Activated naive CD4-positive, alpha-beta T cell treated with anti-CD3 and anti-CD28 coated beads, Interleukin-2, amount 10 ng/mL, durations not matched to agents 7 days and 5 days (primary cell): ENCODE measurements around the gene TMC7.
"Not testable (repeated sequence)": the region's sequence is repeated elsewhere in the genome, so short reads cannot be mapped to it uniquely, and the experiment has no call there.

Experiments
- CTCF ChIA-PET: fragments of 350-600 bp; sonication (Branson Sonifier 250); formaldehyde crosslinking; loops from one replicate; lab custom pipeline; 2021; ENCODE audit warnings: antibody characterized with exemption; lab: Charles Lee
- DNase-seq: peaks from one replicate; pipeline ENCODE4 v3.0.0-alpha.2; 2020
- H3K27ac Mint-ChIP-seq: one replicate; pipeline ENCODE4 v1.8.0; 2021; ENCODE audit warnings: mild to moderate bottlenecking, moderate library complexity, mixed read lengths
- H3K27me3 Mint-ChIP-seq: one replicate; pipeline ENCODE4 v1.8.0; 2021; ENCODE audit warnings: mild to moderate bottlenecking, mixed read lengths
- H3K36me3 Mint-ChIP-seq: one replicate; pipeline ENCODE4 v1.8.0; 2021; ENCODE audit warnings: mixed read lengths
- H3K4me1 Mint-ChIP-seq: one replicate; pipeline ENCODE4 v1.8.0; 2021; ENCODE audit warnings: mixed read lengths
- H3K4me3 Mint-ChIP-seq: one replicate; pipeline ENCODE4 v1.8.0; 2021; ENCODE audit warnings: mild to moderate bottlenecking, moderate library complexity, mixed read lengths
- H3K9me3 Mint-ChIP-seq: one replicate; pipeline ENCODE4 v1.8.0; 2021; ENCODE audit warnings: mixed read lengths

Gene TMC7

DNA sequence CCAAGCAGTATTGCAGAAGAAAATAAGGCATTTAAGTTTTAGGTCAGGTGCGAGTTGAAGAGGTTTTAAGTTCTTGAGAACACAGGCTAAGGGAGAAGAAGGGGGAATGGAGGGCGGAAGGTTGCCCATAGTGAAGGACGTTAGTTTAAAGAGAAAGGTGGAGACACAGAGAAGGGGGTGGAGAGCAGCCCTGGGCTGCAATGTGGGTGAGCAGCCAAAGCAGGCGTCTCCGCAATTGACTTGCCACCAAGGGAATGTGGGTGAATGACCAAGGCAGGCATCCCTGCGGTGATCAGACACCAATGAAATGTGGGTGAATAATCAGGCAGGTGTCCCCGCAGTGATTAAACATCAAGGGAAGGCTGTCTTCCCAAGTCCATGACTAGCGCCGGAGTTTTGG, 12.8 kb downstream of the TMC7 start:
- CTCF ChIA-PET, H3K27ac Mint-ChIP-seq, H3K9me3 Mint-ChIP-seq, H3K4me1 Mint-ChIP-seq, H3K36me3 Mint-ChIP-seq, H3K4me3 Mint-ChIP-seq, DNase-seq, H3K27me3 Mint-ChIP-seq: not testable (repeated sequence)

DNA sequence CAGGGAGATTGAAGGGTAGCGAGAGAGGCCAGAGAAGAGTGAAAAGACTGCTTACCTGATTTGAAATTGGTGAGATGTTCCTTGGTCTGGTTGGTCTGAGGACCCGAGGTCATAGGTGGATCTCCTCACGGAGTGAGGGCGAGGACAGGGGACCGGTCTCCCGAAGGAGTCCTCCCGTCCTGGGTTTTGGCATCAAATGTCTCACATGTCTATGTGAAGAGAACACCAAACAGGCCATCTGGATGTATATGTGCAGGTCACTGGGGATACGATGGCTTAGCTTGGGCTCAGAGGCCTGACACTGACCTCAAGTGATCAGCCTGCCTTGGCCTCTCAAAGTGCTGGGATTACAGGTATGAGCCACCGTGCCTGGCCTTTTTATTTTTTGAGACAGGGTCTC, 13.3 kb downstream of the TMC7 start:
- H3K27ac Mint-ChIP-seq, H3K4me3 Mint-ChIP-seq, DNase-seq, H3K27me3 Mint-ChIP-seq, CTCF ChIA-PET, H3K4me1 Mint-ChIP-seq, H3K36me3 Mint-ChIP-seq, H3K9me3 Mint-ChIP-seq: not testable (repeated sequence)

DNA sequence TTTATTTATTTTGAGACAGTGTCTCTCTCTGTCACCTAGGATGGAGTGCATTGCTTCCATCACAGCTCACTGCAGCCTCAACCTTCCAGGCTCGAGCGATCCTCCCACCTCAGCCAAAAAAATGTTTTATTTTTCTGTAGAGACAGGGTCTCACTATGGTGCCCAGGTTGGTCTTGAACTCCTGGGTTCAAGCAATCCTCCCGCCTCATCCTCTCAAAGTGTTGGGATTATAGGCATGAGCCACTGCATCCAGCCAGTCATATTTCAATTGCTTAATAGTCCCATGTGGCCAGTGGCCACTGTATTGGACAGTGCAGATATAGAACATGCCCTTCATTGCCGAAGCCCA, 15.3 kb downstream of the TMC7 start:
- Mint-ChIP-seq H3K4me3 (no peak overlapping the region), H3K4me1 (no peaks in the 10 kb centered on the region), H3K36me3 (no peaks in the 10 kb centered on the region), H3K9me3 (no peaks in the 10 kb centered on the region), H3K27ac (no peak overlapping the region), H3K27me3 (peaks cover 4% of the 10 kb centered on the region)
- CTCF ChIA-PET = interaction anchor here (0.7 kb wide), 1 partner anchor 219 kb away, joined by 3 read pairs; no protein-coding TSS in a partner anchor
- no peak for DNase-seq

DNA sequence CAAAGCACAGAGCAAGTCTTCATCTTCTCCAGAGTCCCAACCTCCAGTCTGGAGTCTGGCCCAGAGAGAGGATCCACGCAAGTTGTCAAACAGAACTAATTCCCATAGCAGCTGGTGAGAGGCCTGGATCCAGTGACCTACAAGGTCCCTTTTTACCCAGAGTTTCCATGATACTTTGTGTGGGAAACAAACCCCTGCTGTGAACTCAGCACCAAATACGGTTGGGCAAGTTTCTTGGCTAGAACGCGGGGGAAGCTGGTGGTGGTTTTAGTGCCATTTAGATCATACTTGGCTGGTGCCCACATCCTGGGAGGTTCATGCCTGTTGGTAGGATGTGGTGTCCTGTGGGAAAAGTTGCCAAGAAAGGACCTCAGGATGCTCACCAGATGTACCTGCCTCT, 18.1 kb downstream of the TMC7 start:
- H3K36me3 Mint-ChIP-seq = no peaks in the 10 kb centered on the region
- CTCF ChIA-PET = no interaction called here
- H3K4me1 Mint-ChIP-seq = no peaks in the 10 kb centered on the region
- H3K27ac Mint-ChIP-seq = no peak overlapping the region
- no peak overlapping the region for H3K4me3 Mint-ChIP-seq
- no peaks in the 10 kb centered on the region for H3K9me3 Mint-ChIP-seq
- no peaks in the 10 kb centered on the region for H3K27me3 Mint-ChIP-seq
- DNase-seq = no peak

DNA sequence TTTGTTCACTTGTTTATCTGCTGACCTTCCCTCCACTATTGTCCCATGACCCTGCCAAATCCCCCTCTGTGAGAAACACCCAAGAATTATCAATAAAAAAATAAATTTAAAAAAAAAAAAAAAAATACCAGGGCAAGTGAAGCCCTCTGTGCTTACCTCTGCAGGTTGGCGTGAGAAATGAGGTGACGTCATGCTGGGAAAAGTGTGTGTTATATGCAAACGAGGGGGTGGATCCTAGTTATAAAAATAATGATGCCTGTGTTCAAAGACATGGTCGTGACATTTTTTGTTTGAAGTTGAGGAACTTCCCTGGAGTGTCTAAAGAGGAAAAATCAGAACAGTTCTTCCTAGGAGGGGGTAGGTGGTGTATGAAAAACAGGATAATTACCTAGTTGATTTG, 20.2 kb downstream of the TMC7 start:
- CTCF ChIA-PET = no interaction called here
- no peak overlapping the region for H3K4me3 Mint-ChIP-seq
- H3K36me3 Mint-ChIP-seq = no peaks in the 10 kb centered on the region
- DNase-seq = no peak
- no peaks in the 10 kb centered on the region for H3K4me1 Mint-ChIP-seq
- no peak overlapping the region for H3K27ac Mint-ChIP-seq
- H3K27me3 Mint-ChIP-seq = no peaks in the 10 kb centered on the region
- H3K9me3 Mint-ChIP-seq = no peaks in the 10 kb centered on the region

DNA sequence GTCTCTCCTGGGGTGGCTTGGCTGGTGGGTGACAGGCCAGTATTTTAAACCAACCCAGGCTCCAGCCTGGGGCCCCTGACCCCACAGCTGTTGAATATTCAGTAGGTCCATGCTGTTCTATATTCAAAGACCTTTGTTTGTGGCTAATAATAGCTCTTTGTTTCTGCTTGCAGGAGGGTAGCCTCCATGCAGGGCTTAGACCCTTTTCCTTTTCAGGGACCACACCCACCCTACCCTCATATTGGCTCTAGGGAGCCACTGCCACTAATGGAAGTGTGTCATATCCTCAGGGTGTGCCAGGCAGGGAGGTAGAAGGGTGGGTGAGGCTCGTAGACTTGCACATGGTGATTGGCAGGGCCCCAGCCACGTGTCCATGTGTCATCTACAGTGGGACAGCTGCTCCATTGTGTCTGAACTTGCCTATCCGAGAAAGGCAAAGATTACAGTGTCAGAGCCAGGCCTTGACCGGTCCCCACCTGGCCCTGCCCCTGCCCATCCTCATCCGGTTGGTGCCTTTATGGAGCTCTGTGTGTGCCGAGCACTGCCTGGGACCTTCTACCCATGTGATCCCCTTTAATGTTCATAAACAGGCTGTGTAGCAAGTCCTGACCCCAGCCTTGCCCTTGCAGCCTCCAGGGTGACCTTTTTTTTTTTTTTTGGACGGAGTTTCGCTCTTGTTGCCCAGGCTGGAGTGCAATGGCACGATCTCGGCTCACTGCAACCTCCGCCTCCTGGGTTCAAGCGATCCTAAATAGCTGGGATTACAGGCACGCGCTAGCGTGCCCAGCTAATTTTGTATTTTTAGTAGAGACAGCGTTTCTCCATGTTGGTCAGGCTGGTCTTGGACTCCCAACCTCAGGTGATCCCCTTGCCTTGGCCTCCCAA, 22.1 kb downstream of the TMC7 start:
- Mint-ChIP-seq H3K4me1 (no peaks in the 10 kb centered on the region), H3K9me3 (no peaks in the 10 kb centered on the region), H3K36me3 (no peaks in the 10 kb centered on the region), H3K4me3 (no peak overlapping the region), H3K27me3 (peaks cover 4% of the 10 kb centered on the region), H3K27ac (no peak overlapping the region)
- CTCF ChIA-PET = no interaction called here
- no peak for DNase-seq

DNA sequence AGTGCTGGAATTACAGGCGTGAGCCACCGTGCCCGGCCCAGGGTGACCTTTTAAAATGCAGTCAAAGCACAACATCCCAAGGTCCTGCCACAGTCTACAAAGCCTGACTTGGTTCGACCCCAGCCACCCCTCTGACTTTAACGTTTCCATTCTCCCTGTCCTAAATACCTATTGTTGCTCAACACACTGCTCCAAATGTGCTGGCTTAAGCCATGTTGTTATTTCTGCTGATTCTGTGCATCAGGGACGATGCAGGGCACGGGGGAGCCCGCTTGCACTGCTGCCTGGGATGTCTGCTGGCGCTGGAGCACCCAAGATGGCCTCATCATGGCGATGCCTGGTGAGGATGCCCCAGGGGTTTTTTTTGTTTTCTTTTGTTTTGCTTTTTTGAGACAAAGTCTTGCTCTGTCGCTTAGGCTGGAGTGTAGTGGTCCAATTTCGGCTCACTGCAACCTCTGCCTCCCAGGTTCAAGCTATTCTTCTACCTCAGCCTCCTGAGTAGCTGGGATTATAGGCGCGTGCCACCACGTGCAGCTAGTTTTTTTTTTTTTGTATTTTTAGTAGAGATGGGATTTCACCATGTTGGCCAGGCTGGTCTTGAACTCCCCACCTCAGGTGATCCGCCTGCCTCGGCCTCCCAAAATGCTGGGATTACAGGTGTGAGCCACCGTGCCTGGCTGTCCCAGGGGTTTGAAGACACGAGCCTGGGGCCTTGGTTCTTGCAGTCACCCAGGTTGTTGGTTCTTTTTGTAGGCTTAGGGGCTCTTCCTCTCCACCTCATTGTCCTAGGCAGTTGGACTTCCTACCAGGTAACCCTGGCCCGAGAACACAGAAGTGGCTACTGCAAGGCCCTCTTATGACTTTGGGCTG, 22.9 kb downstream of the TMC7 start:
- no peak for DNase-seq
- Mint-ChIP-seq H3K4me1 (no peaks in the 10 kb centered on the region), H3K9me3 (no peaks in the 10 kb centered on the region), H3K36me3 (no peaks in the 10 kb centered on the region), H3K4me3 (no peak overlapping the region), H3K27ac (no peak overlapping the region), H3K27me3 (peaks cover 4% of the 10 kb centered on the region)
- CTCF ChIA-PET = no interaction called here

DNA sequence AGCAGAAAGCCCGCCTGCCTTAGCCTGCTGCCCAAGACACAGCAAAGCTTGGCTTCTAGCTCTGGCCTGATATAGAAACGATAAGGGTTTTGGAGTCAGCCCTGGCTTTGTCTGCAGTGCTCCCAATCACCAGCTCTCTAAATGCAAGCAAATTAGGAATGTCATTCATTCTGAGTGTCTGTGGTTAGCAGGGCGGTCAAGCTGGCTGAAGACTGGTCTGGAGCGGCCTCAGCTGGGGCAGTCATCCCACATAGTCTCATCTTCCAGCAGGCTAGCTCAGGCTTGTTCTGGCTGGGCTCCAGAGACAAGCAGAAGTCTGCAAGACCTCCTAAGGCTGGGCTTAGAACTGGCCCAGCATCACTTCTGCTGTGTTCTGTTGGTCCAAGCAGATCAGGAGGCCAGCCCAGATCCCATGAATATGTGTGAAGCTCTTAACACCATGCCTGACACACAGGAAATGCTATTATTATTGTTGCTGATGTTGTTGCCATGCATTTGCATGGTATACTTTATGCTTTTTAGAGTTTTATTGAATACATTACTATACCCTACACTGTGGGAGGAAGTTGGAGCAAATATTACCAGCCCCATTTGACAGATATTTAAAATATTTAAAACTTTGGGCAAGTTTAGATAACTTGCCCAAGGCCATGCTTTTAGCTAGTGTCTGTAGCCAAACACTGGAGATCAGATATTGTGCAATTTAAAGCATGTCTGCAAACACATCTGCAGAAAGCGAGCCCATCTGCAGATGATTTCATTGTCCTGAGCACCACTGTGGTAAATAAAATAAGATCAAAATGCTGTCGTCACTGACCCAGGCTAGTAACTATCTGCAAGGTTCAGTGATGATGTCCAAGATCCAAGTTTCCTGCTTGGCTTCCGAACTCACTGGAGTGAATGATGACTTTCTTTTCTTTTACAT, 24.8 kb downstream of the TMC7 start:
- no peak for DNase-seq
- Mint-ChIP-seq H3K4me1 (no peaks in the 10 kb centered on the region), H3K27ac (no peak overlapping the region), H3K4me3 (no peak overlapping the region), H3K9me3 (no peaks in the 10 kb centered on the region), H3K36me3 (no peaks in the 10 kb centered on the region), H3K27me3 (peaks cover 4% of the 10 kb centered on the region)
- CTCF ChIA-PET = interaction anchor here (1.2 kb wide), 1 partner anchor 63 kb away, joined by 3 read pairs; no protein-coding TSS in a partner anchor

DNA sequence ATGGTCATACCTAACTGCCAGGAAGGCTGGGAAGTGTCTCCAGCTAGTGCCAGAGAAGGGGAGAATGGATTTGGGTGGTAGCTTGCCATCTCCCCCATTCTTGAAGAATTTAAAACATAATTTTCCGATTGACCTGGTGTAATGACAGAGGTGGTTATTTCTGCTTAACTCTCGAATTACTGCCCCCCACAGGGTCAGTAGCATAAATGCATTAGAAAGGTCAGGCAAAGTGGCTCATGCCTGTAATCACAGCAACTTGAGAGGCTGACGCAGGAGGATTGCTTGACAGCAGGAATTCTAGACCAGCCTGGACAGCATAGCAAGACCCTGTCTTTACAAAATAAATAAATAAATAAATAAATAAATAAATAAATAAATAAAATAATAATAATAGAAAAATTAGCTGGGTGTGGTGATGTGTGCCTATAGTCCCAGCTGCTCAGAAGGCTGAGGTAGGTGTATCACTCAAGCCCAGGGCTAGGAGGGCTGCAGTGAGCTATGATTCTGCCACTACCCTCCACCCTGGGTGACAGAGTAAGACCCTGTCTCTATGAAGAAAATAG, 27.5 kb downstream of the TMC7 start:
- no peaks in the 10 kb centered on the region for H3K4me1 Mint-ChIP-seq
- H3K27ac Mint-ChIP-seq = no peak overlapping the region
- CTCF ChIA-PET = no interaction called here

DNA sequence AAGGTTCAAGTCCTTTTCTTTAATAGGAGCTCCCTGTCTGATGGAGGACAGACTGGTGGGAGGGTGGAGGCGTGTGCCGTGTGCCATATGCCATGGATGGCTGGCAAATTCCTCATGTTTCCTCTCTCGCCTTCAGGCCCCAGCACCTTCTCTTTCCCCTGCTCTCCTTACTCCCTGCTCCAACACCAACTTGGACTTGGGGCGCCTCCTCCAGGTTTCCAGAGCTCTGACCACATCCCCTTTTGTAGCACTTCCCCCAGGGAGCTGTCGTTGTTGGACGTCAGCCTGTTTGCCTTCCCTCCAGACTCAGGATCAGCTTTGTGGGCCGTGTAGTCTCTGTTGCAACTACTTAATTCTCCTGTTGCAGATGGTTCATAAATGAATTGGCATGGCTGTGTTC, 30.7 kb downstream of the TMC7 start:
- DNase-seq = no peak
- Mint-ChIP-seq H3K36me3 (no peaks in the 10 kb centered on the region), H3K9me3 (no peaks in the 10 kb centered on the region), H3K27ac (no peak overlapping the region), H3K4me3 (no peak overlapping the region), H3K4me1 (no peaks in the 10 kb centered on the region), H3K27me3 (peaks cover 6% of the 10 kb centered on the region)
- CTCF ChIA-PET = no interaction called here

More for the DNA sequence above, 27.5 kb downstream of the TMC7 start:
- Mint-ChIP-seq H3K36me3 (no peaks in the 10 kb centered on the region), H3K27me3 (peaks cover 4% of the 10 kb centered on the region), H3K4me3 (no peak overlapping the region), H3K9me3 (no peaks in the 10 kb centered on the region)
- no peak for DNase-seq

DNA sequence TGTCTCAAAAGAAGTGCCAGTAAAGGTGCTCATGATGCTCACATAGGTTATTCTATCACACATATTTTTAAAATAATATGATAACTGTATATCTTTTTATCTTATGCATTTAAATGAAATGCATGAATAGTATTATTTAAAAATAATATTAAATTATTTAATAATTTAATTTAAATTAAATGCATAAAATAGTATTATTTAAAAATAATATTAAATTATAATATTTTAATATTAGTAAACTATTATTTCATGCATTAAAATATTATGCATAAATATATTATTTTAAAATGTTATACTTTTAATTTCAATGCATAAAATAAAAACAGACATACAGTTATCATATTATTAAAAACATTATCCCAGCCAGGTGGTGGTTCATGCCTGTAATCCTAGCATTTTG, 33.4 kb downstream of the TMC7 start:
- no peak overlapping the region for H3K4me3 Mint-ChIP-seq
- H3K9me3 Mint-ChIP-seq = no peaks in the 10 kb centered on the region
- no peaks in the 10 kb centered on the region for H3K4me1 Mint-ChIP-seq
- H3K27me3 Mint-ChIP-seq = peaks cover 7% of the 10 kb centered on the region
- H3K36me3 Mint-ChIP-seq = no peaks in the 10 kb centered on the region
- no peak overlapping the region for H3K27ac Mint-ChIP-seq
- CTCF ChIA-PET = no interaction called here
- DNase-seq = no peak

DNA sequence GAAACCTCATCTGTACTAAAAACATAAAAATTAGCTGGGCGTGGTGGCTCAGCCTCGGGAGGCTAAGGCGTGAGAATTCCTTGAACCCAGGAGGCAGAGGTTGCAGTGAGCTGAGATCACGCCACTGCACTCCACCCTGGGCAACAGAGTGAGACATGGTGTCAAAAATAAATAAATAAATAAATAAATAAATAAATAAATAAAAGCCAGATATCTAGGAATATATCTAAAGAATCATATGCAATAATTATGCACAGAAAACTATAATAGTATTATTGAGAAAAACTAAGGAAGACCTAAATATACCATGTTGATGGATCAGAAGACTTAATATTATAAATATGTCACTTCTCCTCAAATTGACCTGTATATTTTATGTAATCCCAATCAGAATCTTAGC, 37.0 kb downstream of the TMC7 start:
- DNase-seq = no peak
- Mint-ChIP-seq H3K27me3 (peaks cover 7% of the 10 kb centered on the region), H3K27ac (no peak overlapping the region), H3K9me3 (no peaks in the 10 kb centered on the region), H3K4me3 (no peak overlapping the region), H3K4me1 (no peaks in the 10 kb centered on the region), H3K36me3 (no peaks in the 10 kb centered on the region)
- CTCF ChIA-PET = no interaction called here

DNA sequence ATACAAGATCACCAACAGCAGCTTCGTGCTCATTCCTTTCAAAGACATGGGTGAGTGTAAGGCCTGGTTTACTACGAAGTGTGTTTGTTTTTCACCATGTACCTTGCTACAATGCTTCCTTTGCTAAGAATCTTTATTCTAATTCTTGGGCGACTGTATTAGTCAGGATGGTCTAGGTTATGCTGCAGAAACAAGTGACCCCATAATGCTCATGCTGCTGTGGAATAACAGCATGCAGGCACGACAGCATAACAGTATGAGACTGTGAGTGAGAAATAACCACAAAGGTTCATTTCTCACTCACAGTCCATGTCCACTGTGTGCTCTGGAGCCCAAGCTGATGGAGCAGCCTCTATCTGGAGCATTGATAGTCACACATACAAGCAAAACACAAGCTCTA, 38.0 kb downstream of the TMC7 start:
- Mint-ChIP-seq H3K4me3 (no peak overlapping the region), H3K27ac (no peak overlapping the region), H3K4me1 (no peaks in the 10 kb centered on the region), H3K27me3 (peaks cover 7% of the 10 kb centered on the region), H3K36me3 (no peaks in the 10 kb centered on the region), H3K9me3 (no peaks in the 10 kb centered on the region)
- CTCF ChIA-PET = no interaction called here
- no peak for DNase-seq

DNA sequence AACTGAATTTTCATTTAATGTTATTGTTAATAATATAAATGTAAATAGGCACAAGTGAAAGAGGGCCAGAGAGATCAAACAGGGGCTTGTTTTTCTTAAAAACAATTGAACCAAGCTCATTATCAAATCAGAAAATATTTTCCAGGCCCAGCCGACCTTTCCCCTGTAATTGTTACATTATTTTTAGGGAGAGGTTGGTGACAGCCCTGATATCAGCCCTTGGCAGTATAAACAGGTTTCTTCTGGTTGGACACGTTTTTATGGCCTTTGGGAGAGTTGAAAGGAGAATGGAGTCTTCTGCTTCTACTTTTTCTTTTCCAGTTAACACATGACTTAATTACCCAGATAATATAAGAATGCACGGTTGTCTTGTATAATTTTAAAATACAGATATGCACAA, 43.7 kb downstream of the TMC7 start:
- Mint-ChIP-seq H3K9me3 (no peaks in the 10 kb centered on the region), H3K4me3 (no peak overlapping the region), H3K36me3 (no peaks in the 10 kb centered on the region), H3K4me1 (no peaks in the 10 kb centered on the region), H3K27me3 (peaks cover 4% of the 10 kb centered on the region), H3K27ac (no peak overlapping the region)
- CTCF ChIA-PET = no interaction called here
- no peak for DNase-seq
